K562 (cell line): ENCODE results near the gene UBA1. TPM values are rescaled to one million over a fixed set of nuclear protein-coding genes. Genes with fewer than 3 reads are reported as not detected.

Experiments
- DPF2 ChIP-seq: fragments of 450-650 bp; IDR thresholded peaks from 2 replicates; pipeline ENCODE4 v1.6.1; 2016
- E2F8 ChIP-seq: fragments of 450-650 bp; IDR thresholded peaks from 2 replicates; pipeline ENCODE4 v1.7.1; 2018; ENCODE audit warnings: mild to moderate bottlenecking, low read depth; ENCODE audit not compliant: partially characterized antibody
- ETV1 ChIP-seq: fragments of 450-650 bp; conservative IDR thresholded peaks from 2 replicates; pipeline ENCODE4 v1.6.1; 2016; ENCODE audit warnings: missing genetic modification characterization, control low read depth, low read depth, missing compliant biosample characterization
- GABPB1 ChIP-seq: sonication (generic); formaldehyde crosslinking; IDR thresholded peaks from 2 replicates; pipeline ENCODE4 v1.8.0; 2022; ENCODE audit warnings: mild to moderate bottlenecking, missing genetic modification reagents
- HOXB6 ChIP-seq: fragments of 250-450 bp; sonication (Bioruptor Pico); IDR thresholded peaks from 2 replicates; pipeline ENCODE4 v1.5.1; 2022; ENCODE audit warnings: mild to moderate bottlenecking, borderline replicate concordance
- KLF16 ChIP-seq: IDR thresholded peaks from 2 replicates; pipeline ENCODE4 v1.6.1; 2016; ENCODE audit warnings: antibody characterized with exemption
- NR1H2 ChIP-seq: sonication (generic); formaldehyde crosslinking; IDR thresholded peaks from 2 replicates; pipeline ENCODE4 v1.4.0; 2020; ENCODE audit warnings: mild to moderate bottlenecking, missing genetic modification reagents
- POLR2B ChIP-seq: fragments of 450-650 bp; IDR thresholded peaks from 2 replicates; pipeline ENCODE4 v1.6.1; 2018; ENCODE audit warnings: low read depth; ENCODE audit not compliant: partially characterized antibody
- RFX1 ChIP-seq: fragments of 450-650 bp; IDR thresholded peaks from 2 replicates; pipeline ENCODE4 v1.6.1; 2016; ENCODE audit warnings: mild to moderate bottlenecking, moderate library complexity
- SAP30 ChIP-seq: fragments of 200-600 bp; sonication (generic); IDR thresholded peaks from 2 replicates; pipeline ENCODE4 v1.6.1; 2012; ENCODE audit warnings: borderline replicate concordance, low read depth, mild to moderate bottlenecking, moderate library complexity, low read length, control low read depth, inconsistent platforms; ENCODE audit not compliant: insufficient read depth, poor library complexity, severe bottlenecking
- SUPT5H ChIP-seq: fragments of 450-650 bp; IDR thresholded peaks from 2 replicates; pipeline ENCODE4 v1.6.1; 2016
- ZBTB1 ChIP-seq: sonication (generic); formaldehyde crosslinking; IDR thresholded peaks from 2 replicates; pipeline ENCODE4 v1.8.1; 2023; ENCODE audit warnings: missing genetic modification reagents, low read depth, mild to moderate bottlenecking, borderline replicate concordance
- ZBTB40 ChIP-seq, 2 experiments: fragments of 450-650 bp in 1 of 2; sonication (generic) in 1 of 2; formaldehyde crosslinking in 1 of 2; IDR thresholded peaks; 2 replicates each; pipeline versions ENCODE4 v1.7.1 to v1.9.0; 2016 to 2022; ENCODE audit warnings: inconsistent platforms in 1 of 2, mild to moderate bottlenecking in 1 of 2, missing genetic modification reagents in 1 of 2
- ZNF76 ChIP-seq: fragments of 250-450 bp; sonication (Bioruptor Pico); IDR thresholded peaks from 2 replicates; pipeline ENCODE4 v1.4.0; 2020; ENCODE audit warnings: mild to moderate bottlenecking, moderate library complexity, borderline replicate concordance
- polyA plus RNA-seq, 8 experiments: library from polyadenylated mRNA; depleted of rRNA in 4 of 8; stranded (reverse) in 5 of 8; unstranded in 3 of 8; fragments of >200 nt; fragmentation: Nextera tagmentation in 2 of 8; fragmentation: Illumina TruSeq in 1 of 8; extraction: Ambion mirVana in 2 of 8; extraction: Trizol in 1 of 8; gene quantifications; 2 replicates each; pipeline versions ENCODE4 v1.2.1 to v1.2.3, GENCODE V29; 2011 to 2014; ENCODE audit warnings: inconsistent platforms in 1 of 8, missing spikeins in 1 of 8
- total RNA-seq, 7 experiments: library from RNA; depleted of rRNA in 6 of 7; stranded (reverse); fragments of >200 nt in 6 of 7; fragmentation: Illumina TruSeq in 2 of 7; extraction: Trizol in 2 of 7; gene quantifications; 2 replicates each; pipeline versions ENCODE4 v1.2.1 to v1.2.3, GENCODE V29; 2011 to 2021; ENCODE audit warnings: low replicate concordance in 1 of 7
- TF ChIP-seq, protein P1 (sequence below): sonication (generic); formaldehyde crosslinking; IDR thresholded peaks from 2 replicates; pipeline ENCODE4 v1.9.0; 2022; ENCODE audit warnings: mild to moderate bottlenecking, missing genetic modification reagents

UBA1 gene
- total and polyA plus RNA-seq, 9 of the 15 experiments (the other 6 are each of a cell fraction or from before 2014, with no cell fraction given) = 32.0 to 174 (median 93.6) TPM

GRCh38 chrX:47232803-47233332, 39.2 kb downstream of the UBA1 start, which contains the start of gene USP11 (continued):
- TF ChIP-seq ZBTB40 (IDR thresholded peaks at IDR 0.05) (peak; percentile 81), ZBTB40 (CRISPR knock-in tag; IDR thresholded peaks at IDR 0.05) (no peak), E2F8 (peak; percentile 44), SAP30 (peak; percentile 55), DPF2 (0 out of 2 replicates have a peak, but pooled peaks have one; percentile 15), ETV1 (peak; percentile 55), RFX1 (no peak), ZNF76 (CRISPR knock-in tag) (no peak), ZBTB1 (CRISPR knock-in tag) (peak; percentile 60; the same call in 1 of the 2 replicates), KLF16 (no peak), NR1H2 (no peak), SUPT5H (peak; percentile 77), POLR2B (peak; percentile 55), GABPB1 (CRISPR knock-in tag) (peak; percentile 45; the same call in 1 of the 2 replicates), HOXB6 (CRISPR knock-in tag) (no peak)
- TF ChIP-seq, protein P1, sequence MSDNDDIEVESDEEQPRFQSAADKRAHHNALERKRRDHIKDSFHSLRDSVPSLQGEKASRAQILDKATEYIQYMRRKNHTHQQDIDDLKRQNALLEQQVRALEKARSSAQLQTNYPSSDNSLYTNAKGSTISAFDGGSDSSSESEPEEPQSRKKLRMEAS (CRISPR knock-in tag) = peak; percentile 45; the same call in 1 of the 2 replicates
